Muscle layer of duodenum (tissue), 2 donors: Measurements from ENCODE around the gene NXPE2.
"Not testable (repeated sequence)": the region's sequence is repeated elsewhere in the genome, so short reads cannot be mapped to it uniquely, and the experiment has no call there.

Experiments used
- H3K27ac ChIP-seq: one replicate; pipeline ENCODE4 v1.7.0; 2013; ENCODE audit warnings: mild to moderate bottlenecking, low read length
- H3K27me3 ChIP-seq: one replicate; pipeline ENCODE4 v1.7.0; 2013; ENCODE audit warnings: low read depth, mild to moderate bottlenecking, control low read depth, low read length
- H3K36me3 ChIP-seq, 2 donors: one replicate each; pipeline ENCODE4 v1.7.0; 2013; ENCODE audit warnings: low read length in 2 of 2, control low read depth in 1 of 2, mild to moderate bottlenecking in 1 of 2; ENCODE audit not compliant: insufficient read depth in 2 of 2, control insufficient read depth in 1 of 2
- H3K4me1 ChIP-seq, 2 donors: one replicate each; pipeline ENCODE4 v1.7.0; 2013; ENCODE audit warnings: low read length in 2 of 2, mild to moderate bottlenecking in 2 of 2, control low read depth in 1 of 2, moderate library complexity in 1 of 2; ENCODE audit not compliant: insufficient read depth in 2 of 2, control insufficient read depth in 1 of 2
- H3K4me3 ChIP-seq, 2 donors: one replicate each; pipeline ENCODE4 v1.7.0; 2013; ENCODE audit warnings: low read length in 2 of 2, low read depth in 1 of 2, mild to moderate bottlenecking in 1 of 2
- H3K9me3 ChIP-seq, 2 donors: one replicate each; pipeline ENCODE4 v1.7.0; 2013; ENCODE audit warnings: low read length in 2 of 2, control low read depth in 1 of 2, mild to moderate bottlenecking in 1 of 2; ENCODE audit not compliant: control insufficient read depth in 1 of 2
- donor health status: healthy.

Gene NXPE2

GRCh38 chr11:114678125-114679036 lies at the start of gene NXPE2:
Gene NXPE2 (plus strand): TSS chr11:114678527. CDS start chr11:114678576, 49 bp downstream.
- no peak within 1 kb of the TSS for H3K4me3 ChIP-seq
- peak within 1 kb of the TSS; percentile 39 for H3K27ac ChIP-seq

GRCh38 chr11:114631445-114631965 lies 46.8 kb upstream of the NXPE2 start:
- H3K27me3 ChIP-seq, H3K9me3 ChIP-seq: not testable (repeated sequence)

More at GRCh38 chr11:114678125-114679036, at the start of gene NXPE2:
- no peaks in the 10 kb centered on the region for H3K36me3 ChIP-seq
- peaks cover 0 to 3% of the 10 kb centered on the region in 2 donors for H3K4me1 ChIP-seq
- H3K9me3 ChIP-seq = no peaks in the 10 kb centered on the region
- no peaks in the 10 kb centered on the region for H3K27me3 ChIP-seq

GRCh38 chr11:114639440-114639839 lies 38.9 kb upstream of the NXPE2 start:
- not testable (repeated sequence) for H3K4me1 ChIP-seq, H3K27ac ChIP-seq, H3K9me3 ChIP-seq, H3K36me3 ChIP-seq, H3K27me3 ChIP-seq, H3K4me3 ChIP-seq

More at GRCh38 chr11:114631445-114631965, 46.8 kb upstream of the NXPE2 start:
- H3K4me3 ChIP-seq, H3K4me1 ChIP-seq, H3K27ac ChIP-seq, H3K36me3 ChIP-seq: not testable (repeated sequence)

GRCh38 chr11:114650661-114651060 lies 27.7 kb upstream of the NXPE2 start:
- Histone ChIP-seq H3K9me3 (no peaks in the 10 kb centered on the region), H3K4me1 (no peaks in the 10 kb centered on the region), H3K4me3 (no peak overlapping the region), H3K36me3 (no peaks in the 10 kb centered on the region), H3K27ac (no peak overlapping the region), H3K27me3 (no peaks in the 10 kb centered on the region)

- H3K4me3 ChIP-seq = no peak overlapping the region
- H3K36me3 ChIP-seq = no peaks in the 10 kb centered on the region
- H3K27ac ChIP-seq = no peak overlapping the region
- no peaks in the 10 kb centered on the region for H3K27me3 ChIP-seq
- H3K9me3 ChIP-seq = no peaks in the 10 kb centered on the region
- no peaks in the 10 kb centered on the region for H3K4me1 ChIP-seq
Observed at GRCh38 chr11:114651145-114651718, 27.1 kb upstream of the NXPE2 start.

- H3K27me3 ChIP-seq = no peaks in the 10 kb centered on the region
- no peak overlapping the region for H3K27ac ChIP-seq
- H3K36me3 ChIP-seq = no peaks in the 10 kb centered on the region
- no peaks in the 10 kb centered on the region for H3K9me3 ChIP-seq
- H3K4me1 ChIP-seq = no peaks in the 10 kb centered on the region
- H3K4me3 ChIP-seq = no peak overlapping the region
Observed at GRCh38 chr11:114653148-114653547, 25.2 kb upstream of the NXPE2 start.

- Histone ChIP-seq H3K27ac (no peak overlapping the region), H3K9me3 (no peaks in the 10 kb centered on the region), H3K4me1 (no peaks in the 10 kb centered on the region), H3K4me3 (no peak overlapping the region), H3K36me3 (no peaks in the 10 kb centered on the region), H3K27me3 (no peaks in the 10 kb centered on the region)
Observed at GRCh38 chr11:114664641-114665040, 13.7 kb upstream of the NXPE2 start.

- Histone ChIP-seq H3K4me3 (no peak overlapping the region), H3K9me3 (peaks cover 0 to 2% of the 10 kb centered on the region in 2 donors), H3K4me1 (no peaks in the 10 kb centered on the region), H3K27me3 (no peaks in the 10 kb centered on the region), H3K36me3 (no peaks in the 10 kb centered on the region), H3K27ac (no peak overlapping the region)
Observed at GRCh38 chr11:114666760-114667159, 11.6 kb upstream of the NXPE2 start.

- Histone ChIP-seq H3K27me3 (no peaks in the 10 kb centered on the region), H3K4me3 (no peak overlapping the region), H3K36me3 (no peaks in the 10 kb centered on the region), H3K9me3 (peaks cover 0 to 2% of the 10 kb centered on the region in 2 donors), H3K4me1 (no peaks in the 10 kb centered on the region), H3K27ac (no peak overlapping the region)
Observed at GRCh38 chr11:114668109-114668508, 10.2 kb upstream of the NXPE2 start.

GRCh38 chr11:114673661-114674060 lies 4.7 kb upstream of the NXPE2 start:
- H3K36me3 ChIP-seq = no peaks in the 10 kb centered on the region
- no peak overlapping the region for H3K4me3 ChIP-seq
- no peaks in the 10 kb centered on the region for H3K27me3 ChIP-seq
- H3K4me1 ChIP-seq = no peaks in the 10 kb centered on the region
- H3K27ac ChIP-seq = no peak overlapping the region
- H3K9me3 ChIP-seq = peaks cover 0 to 2% of the 10 kb centered on the region in 2 donors

- no peaks in the 10 kb centered on the region for H3K27me3 ChIP-seq
- no peaks in the 10 kb centered on the region for H3K9me3 ChIP-seq
- peaks cover 0 to 3% of the 10 kb centered on the region in 2 donors for H3K4me1 ChIP-seq
- H3K4me3 ChIP-seq = no peak overlapping the region
- no peak overlapping the region for H3K27ac ChIP-seq
- H3K36me3 ChIP-seq = no peaks in the 10 kb centered on the region
Observed at GRCh38 chr11:114679505-114679904, 1.2 kb downstream of the NXPE2 start.
